Putamen (tissue), 1 donor: ENCODE data around the gene TCERG1L.

ENCODE experiments used
- DNase-seq: peaks from one replicate; pipeline ENCODE4 v3.0.0-alpha.2; 2016; ENCODE audit warnings: low spot score

Gene TCERG1L

DNA sequence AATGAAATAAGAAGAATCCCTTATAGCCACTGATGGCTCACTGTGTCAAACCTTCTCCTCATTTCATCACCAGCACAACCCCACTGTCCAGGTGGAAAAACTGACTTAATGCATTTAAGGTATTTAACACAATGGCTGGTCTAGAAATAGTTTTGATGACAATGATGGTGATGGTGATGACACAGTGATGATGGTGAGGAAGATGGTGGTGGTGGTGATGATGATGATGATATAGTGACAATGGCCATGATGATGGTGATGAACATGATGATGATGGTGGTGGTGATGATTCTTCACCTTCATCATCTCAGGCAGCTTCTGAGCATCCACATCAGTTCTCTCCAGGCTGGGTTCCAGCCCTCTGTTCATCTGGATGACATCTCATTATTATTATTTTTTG, 186.6 kb downstream of the TCERG1L start:
- no peak for DNase-seq

DNA sequence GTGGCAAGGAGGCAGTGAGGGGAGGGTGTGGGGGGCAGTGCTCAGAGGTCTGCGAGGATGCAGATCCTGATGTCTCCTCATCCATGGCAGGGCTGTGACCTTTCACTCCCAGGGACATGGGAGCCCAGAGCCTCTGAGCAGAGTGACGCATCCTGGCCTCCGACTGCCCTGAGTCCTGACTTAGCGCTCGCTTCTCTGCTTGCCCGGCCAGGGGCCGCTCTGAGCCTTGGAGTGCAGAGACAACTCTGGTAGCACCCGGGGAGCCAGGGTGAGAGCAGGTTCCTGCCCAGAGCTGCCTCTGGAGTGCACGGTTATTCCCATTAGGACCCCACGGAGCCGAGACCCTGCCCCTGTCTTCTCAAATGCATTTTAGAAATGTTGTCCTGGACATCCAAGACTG, 188.0 kb downstream of the TCERG1L start:
- no peak for DNase-seq

DNA sequence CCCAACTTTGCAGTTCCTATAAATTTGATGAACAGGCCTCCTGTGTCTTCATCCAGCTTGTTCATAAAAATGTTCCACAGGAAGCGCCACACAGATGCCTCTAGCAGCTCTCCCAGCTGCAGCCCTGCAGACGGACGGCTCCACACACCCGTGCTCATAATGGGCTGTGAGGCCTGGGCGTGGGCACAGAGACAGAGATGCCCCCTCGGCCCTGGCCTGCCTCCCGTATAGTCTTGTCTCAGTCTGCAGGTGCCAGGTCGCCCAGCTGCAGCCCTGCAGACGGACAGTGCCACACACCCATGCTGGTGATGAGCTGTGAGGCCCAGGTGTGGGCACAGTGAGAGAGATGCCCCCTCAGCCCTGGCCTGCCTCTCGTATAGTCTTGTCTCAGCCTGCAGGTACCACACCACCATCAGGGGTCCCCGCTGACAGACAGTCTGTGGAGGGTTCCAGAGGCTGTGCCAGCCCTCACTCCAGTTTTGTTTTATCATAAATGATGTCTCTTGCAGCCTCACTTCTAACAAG, 189.9 kb downstream of the TCERG1L start:
- no peak for DNase-seq

DNA sequence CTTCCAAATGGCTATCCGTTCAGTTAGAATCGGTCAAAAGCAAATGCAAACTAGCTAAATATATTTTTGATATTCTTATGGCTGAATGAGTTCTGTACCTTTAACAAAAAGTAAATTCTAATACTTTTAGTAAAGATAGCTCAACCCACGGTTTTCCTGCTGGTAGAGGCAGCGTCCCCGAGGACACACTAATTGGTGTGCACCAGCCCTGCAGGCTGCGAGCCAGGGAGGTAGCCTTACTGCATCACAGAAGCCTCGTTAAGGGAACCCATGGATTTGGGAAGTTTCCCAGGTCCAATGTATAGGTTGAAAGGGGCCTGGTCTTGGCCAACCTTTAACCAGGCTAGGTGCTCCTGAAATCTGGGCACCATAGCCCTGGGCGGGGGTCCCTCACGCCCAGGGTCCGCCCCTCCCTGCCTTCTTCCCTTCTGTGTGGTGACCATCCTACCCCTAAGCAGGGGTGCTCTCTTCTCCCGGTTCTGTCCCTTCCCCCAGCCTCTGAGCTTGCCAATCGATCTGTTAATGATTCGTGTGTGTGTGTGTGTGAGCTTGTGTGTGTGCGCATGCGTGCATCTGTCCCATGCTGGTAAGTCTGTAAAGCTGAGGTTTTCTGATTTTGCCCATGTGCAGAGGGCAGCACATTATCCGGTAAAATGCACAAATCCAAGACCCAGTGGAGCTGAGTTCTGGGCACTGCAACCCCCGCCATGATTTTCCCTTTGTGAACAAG, 191.7 kb downstream of the TCERG1L start:
- no peak for DNase-seq

DNA sequence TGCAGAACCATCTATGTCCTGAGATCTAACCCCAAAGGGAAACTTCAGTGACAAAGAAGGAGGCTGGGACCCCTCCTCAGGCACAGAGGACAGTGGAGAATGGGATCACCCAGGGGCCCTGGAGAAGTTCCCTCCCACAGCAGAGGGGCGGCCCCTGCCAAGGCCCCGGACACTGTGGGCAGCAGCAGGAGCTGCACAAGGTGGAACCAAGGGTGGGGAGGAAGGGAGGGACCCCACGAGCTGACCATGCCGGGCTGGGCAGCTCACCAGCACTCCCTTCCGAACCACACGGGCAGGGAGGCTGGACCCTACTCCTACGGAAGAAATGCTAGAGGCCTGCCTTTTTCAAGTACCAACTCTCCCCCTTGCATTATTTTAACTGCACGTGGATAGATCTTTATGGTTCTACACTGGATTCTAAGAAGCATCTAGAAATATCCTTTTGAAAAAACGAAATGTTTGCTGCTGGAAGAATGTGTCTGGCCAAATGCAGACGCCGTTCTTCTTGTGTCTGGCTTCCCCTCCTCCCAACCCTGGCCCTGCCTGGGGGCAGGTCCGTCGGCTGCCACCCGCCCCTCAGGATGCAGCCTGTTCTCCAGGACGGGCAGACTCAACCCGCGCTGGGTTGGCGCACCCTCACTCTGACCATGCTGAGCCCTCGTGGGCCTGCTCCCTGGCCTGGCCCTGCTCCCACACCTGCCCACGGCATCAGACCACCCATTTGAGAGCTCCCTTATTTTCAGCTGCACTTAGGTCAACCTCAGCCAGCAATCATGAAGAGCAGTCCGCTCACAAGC, 193.9 kb downstream of the TCERG1L start:
- DNase-seq: no peak

DNA sequence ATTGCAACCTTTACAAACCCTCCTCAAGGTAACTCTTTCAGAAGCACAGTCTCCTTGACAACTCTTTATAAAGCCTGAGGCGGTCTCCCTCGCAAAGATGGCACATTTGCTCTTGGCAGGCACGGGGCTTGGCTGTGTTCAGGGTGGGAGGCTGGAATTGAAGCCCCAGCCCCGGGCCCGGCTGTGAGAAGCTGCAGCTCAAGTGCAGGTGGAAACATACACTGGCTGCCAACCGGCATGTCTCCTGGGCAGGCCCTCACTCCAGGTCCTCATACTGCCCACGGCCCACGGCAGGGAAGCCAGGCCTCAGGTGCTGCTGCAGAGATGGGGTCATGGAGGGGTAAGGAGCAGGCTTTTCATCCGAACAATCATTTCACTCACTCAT, 194.5 kb downstream of the TCERG1L start:
- no peak for DNase-seq

DNA sequence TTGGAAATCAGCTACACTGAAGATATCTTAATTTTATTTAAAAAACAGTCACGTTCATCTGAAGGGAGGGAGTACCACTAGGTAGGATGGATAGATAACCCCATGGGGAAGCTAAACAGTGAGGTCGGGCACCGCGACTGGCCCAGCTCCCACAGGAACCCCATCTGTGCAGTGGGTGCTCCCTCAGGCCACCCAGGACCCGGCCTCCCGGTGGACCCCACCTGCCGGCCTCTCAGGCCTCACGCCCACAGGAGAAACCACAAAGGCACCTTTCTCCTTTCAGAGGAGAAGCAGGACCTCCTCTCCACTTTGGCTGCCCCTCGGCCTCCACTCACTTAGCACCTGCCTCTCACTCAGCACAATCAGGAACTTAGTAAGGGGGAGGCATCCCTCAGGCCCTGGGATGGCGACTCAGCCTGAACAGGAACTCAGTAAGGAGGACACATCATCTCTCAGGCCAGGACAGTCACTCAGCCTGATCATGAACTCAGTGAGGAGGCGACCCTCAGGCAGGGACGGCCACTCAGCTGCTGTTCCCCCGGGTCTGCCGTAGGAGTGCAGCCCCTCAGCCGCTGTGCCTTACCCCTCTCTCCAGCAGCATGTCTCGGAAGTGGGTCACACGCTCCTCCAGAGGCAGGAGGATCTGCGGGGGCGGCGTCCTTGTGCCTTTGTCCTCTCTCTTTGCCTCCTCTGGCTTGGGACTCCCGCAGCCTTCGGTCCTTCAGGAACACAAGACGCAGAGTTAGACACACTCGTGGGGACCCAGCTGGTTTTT, 195.1 kb downstream of the TCERG1L start:
- DNase-seq: no peak

DNA sequence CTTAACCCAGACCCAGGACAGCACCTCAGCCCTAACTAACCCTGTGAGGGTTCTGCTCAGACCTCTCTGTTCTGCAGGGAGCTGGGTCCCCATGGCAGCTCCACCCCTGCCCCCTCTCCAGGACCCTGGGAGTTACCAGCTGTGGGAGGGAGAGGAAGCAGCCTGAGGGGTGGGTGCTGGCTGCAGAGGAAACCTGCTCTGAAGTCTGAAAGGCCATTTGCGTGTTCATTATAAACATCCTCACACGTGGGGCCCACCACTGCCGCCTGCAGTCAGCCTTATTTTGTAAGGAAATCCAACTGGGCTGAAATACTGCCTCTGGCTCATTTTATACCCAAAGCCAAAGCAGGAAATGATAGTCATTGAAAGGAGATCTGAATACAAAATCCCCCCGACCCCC, 195.7 kb downstream of the TCERG1L start:
- no peak for DNase-seq

DNA sequence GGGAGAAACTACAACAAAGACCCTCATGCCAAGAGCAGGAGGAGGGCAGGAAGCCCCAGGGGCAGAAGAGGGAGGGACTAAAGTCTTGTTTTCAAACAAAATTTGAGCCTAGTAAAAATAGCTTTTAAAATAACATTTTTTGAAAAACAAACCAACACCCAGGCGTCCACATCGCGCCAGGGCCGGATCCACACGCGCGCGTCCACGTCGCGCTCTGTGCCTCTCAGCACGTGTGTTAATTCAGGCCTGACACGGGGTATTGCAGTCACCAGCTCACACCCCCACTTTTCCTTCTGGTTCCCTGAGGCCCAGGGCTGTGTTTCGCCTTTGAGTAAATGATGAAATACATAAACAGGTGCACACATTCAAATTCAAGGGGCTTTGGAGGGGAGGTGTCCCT, 196.2 kb downstream of the TCERG1L start:
- DNase-seq: no peak

DNA sequence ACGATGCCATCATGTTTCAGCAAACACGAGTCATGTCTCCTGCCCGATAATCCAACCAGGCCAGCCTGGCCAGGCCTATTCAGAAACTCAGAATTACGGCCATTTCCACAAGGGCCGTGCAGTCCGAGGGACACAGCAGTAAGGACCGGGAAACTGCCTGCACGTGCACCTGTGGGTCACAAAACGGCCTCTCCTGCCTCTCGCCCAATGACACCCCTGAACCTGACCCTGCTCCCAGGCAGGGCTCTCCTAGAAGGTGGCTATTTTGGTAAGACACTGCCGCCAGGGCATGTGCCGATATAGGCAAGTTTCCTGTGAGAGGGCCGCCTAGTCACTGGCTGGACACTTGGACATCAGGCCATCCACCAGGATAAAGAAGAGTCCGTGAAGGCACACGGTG, 196.7 kb downstream of the TCERG1L start:
- DNase-seq: no peak

DNA sequence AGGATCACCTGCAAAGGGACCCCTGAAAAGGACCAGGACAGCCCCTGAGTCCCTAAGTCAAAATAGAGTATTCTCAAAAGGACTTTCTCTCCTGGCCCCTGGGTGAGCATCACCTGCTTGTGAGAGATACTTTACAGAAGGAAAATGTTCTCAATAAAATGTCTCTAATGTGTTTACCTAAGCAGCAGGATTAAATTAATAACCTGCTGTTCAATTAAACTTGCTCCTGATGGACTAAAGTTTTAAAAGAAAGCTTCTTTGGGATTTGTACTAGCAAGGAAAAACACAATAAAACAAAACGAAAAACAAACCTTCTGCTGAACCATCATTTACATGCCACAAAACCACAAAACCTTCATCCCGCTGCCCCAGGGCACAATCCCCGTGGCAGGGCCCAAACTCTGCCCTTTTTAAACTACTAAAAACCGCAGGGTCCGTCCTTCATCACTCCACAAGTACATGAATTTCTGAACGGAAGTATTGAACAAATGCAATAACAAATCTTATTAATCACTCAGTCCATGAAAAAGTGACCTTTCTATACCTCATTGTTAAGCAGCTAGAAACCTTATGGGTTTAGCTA, 197.7 kb downstream of the TCERG1L start:
- DNase-seq: no peak

DNA sequence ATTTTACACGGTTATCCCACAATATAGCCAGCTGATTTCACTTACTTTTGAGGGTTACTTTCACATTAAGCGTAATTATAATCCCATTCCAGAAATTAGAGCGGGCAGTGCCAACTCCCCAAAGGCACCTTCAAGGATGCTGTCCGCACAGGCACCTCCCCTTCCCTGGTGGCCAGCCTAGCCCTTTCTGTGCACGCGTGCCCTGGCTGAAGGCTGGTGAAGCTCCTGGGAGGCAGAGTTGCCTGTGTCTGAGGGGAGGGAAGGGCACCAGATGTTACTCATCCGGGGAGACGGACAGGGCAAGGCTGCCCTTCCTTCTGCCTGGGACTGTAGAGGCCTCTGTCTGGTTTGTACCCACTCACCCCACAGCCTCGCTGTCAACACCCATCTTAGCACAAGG, 198.4 kb downstream of the TCERG1L start:
- no peak for DNase-seq

DNA sequence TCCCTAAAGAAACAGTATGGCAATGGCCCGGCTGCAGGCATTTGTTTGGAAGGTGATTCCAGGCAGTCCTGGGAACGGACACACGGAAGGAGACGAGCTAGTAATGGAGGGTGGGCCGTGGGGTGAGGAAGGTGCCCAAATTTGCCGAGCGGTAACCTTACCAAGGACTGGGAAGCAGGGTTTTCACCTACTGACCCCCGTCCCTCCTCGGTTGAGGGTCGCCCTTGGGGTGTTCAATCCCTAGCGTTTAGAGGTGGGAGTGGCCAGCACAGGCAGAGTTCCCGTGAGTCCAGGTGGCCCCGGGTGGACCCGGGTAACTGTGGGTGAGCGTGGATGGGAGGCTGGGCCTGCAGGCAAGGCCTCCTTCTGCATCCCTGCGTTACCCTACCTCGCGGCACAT, 198.8 kb downstream of the TCERG1L start:
- DNase-seq: no peak

DNA sequence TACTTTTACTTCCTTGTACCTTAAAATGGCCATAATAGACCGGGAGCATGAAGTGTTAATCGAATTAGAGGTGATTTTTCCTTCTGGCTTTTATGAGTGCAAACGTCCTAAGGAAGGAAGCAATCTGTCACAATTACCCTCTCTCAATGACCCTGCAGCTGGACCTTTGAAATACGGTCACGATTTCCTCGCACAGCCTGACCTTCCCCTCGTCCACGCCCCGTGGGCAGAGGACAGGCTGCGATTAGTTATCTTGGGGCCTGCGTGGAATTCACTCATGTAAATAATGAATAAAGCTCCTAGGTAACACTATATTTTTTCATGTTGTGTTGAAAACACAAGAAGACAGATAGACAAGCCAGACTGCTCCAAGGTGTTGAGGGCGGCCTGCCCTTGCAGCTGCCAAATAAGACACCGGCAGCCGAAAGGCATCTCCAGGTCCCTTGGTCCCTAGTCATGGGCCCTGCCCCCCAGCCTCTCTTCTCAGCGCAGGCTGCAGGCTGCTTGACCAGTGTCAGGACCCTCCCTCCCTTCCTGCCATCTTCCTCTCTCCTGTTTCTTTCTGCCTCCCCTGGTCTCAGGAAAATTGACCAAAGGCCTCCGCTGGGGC, 199.9 kb downstream of the TCERG1L start:
- DNase-seq: no peak

DNA sequence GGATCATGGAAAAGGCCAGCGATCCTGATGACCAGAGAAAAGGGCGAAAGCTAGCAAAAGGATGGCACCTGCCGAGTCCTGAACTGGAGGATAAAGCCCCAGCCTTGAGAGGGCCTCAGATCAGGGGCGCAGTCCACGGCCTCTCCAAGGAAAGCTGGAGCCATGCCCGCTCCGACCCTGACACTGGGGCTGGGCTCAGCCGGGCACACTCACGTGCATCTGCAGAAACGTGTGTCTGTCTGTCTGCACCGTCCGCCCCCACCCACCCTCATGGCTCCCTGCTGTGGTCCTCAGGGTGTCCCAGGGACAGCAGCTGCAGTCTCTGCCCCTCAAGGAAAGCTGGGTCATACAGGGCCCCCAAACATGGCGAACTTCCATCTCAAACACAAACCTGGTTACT, 200.5 kb downstream of the TCERG1L start:
- no peak for DNase-seq

DNA sequence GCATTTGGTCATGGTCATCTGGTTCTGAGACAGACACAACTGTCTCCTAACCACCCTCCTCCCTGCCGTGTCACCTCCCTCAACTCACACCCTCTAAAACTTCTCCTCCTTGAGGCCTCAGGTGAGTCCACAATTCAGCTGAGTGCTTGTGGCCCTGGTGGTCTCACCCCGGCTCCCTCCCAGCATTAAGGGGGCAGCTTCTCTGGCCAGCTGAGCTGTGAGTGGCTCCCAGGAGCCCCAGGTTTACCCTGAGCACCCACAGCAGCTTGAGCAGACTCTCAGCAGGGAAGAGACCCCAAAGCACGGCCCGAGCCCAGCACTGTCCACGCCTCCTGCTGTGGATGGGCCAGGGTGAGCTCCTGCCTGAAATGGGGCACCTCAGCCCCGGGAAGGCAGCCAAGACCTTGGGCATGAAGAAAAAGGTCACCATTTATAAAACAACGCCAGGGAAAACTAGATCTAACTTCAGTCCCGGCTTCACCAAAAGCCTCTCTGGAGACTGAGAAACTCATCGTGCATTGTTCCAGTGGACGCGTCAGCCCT, 201.2 kb downstream of the TCERG1L start:
- no peak for DNase-seq

DNA sequence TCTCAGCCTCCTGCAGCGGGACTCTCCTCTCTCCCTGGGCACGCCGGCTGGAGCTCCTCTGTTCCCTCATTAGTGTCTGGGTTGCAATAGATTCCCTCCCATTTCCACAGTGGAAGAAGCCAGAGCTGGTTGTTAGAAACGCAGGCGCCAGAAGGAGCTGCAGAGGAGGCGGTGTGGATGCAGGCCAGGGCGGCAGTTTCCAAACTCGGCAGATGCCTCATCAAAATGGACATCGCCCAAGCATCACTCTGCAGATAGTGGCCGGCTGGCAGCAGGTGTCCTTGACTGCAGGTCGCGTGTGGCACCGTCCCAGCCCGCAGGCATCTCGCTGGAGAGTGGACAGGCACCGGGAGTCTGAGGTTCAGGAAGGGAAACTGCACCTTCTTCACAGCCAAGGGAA, 201.8 kb downstream of the TCERG1L start:
- DNase-seq: no peak

DNA sequence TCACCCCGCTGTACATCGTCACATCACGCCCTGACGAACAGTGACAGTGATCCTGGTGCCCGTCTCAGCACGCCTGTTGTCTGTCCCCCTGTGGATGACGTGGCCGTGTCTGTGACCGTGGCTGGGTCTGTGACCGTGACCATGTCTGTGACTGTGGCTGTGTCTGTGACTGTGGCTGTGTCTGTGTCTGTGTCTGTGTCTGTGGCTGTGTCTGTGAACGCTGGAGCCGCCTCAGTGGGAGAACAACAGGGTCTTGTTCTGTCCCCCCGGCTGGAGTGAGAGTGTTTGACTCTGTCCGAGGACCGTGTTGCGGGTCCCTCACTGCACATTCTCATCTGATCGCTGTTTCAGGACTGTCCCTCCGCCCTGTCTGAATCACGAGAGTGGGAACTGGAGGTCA, 202.2 kb downstream of the TCERG1L start:
- no peak for DNase-seq

DNA sequence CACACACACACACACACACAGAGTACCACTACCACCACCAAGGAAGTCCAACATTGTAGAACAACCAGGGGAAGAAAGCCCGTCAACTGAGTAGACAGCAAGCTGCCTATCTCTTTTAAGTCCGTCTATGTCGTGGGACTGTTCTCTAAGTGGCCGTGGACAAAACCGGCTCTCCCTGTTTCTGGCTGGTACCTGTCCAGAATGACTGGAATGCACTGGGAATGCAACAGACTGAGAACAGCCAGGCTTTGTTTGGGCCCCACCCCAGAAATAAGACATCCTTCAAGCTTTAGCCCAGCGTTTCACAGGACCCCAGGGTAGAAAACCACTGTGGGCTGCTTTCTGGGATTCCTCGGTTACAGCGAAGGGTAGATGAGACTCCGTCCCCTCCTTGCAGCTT, 203.6 kb downstream of the TCERG1L start:
- DNase-seq: no peak

DNA sequence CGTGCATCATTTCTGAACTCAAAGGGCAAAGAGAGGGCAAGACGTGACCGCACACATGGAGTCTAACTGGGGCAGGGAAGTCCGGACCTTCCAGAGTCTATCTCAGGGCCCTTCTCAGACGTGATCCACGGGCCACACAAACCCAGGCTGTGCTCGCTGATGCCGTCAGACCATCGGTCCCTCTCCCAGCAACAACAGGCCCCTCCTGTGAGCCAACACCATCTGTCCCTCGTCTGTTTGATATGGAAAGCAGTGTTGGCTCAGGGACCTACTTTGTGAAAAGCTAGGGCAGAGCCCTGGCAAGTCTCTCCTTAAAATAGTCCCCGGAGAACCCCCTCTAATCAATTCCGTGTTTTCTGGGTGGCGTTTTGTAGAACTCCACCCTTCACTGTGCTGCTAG, 208.8 kb downstream of the TCERG1L start:
- DNase-seq: no peak

DNA sequence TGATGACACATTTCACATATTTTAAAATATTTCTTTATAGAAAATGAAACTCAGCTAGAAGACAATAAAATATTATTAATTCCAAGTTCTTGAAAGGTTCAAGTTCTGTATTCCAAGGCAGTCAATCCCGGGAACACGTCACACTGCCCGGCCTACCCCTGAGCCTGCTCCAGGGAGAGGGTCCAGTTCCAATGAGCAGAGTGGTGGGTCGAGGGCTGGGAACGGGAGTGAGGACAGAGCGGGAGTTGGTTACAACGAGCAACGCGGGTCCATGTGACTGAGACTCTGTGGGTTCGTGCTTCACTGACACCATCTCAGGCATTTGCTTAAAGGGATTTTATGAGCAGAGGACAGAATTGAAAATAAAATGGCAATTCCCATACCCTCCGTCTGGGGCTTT, 209.4 kb downstream of the TCERG1L start:
- DNase-seq: no peak
